ENCODE data around the gene CTAGE9. TPM values are rescaled to one million over a fixed set of nuclear protein-coding genes. Genes with fewer than 3 reads are reported as not detected.

The CTAGE9 gene
- total RNA-seq, 1 donor from 2014 or later, result not detected

DNA sequence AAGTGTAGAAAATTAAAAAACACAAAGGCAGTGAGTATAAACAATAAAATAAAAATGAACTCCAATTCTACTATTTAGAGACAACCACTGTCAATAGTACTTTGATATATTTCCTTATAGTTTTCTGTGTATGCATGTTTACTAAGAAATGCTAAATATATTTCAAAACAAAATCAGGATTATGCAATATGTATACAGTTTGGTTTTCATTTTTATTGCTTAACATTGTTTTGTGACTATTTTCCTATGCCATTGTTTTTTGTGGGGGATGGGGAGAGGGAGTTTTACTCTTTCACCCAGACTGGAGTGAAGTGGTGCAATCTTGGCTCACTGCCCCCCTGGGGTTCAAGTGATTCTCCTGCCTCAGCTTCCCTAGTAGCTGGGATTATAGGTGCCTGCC is 29.2 kb downstream of the CTAGE9 start:
- Histone ChIP-seq H3K36me3 (ENCODE audit: control insufficient read depth in 3 of 3, insufficient read depth in 3 of 3, low read length in 3 of 3) (no peaks in the 10 kb centered on the region), H3K4me1 (ENCODE audit: control insufficient read depth in 3 of 3, insufficient read depth in 3 of 3, low read length in 3 of 3) (no peaks in the 10 kb centered on the region), H3K9me3 (ENCODE audit: control insufficient read depth in 3 of 3, low read length in 3 of 3) (no peaks in the 10 kb centered on the region), H3K27me3 (ENCODE audit: control insufficient read depth in 3 of 3, insufficient read depth in 3 of 3, low read length in 3 of 3) (no peaks in the 10 kb centered on the region), H3K4me3 (ENCODE audit: low read length in 3 of 3) (no peak overlapping the region), H3K27ac (ENCODE audit: low read depth, low read length) (no peak overlapping the region), H3K9ac (ENCODE audit: low read depth in 1 of 3, low read length in 3 of 3) (no peak overlapping the region)

DNA sequence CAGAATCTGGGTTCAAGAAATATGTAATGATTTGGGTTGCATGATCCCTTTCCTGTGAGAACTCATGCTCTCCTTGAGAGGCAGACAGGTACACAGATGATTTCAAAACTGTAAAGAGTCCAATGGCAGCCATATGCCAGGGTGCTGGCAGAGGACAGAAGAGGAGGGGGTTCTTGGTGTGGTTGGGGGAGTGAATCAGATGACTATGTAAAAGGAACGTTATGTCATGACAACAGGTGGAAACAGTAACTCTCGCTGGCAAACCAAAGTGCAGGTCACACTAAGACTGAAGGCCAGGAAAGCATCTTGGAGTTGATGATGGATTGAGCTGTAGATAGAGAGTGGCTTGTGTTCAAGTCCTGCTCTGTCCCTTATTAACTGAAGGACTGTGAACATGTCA is 29.9 kb downstream of the CTAGE9 start:
- H3K9ac ChIP-seq (ENCODE audit: low read depth in 1 of 3, low read length in 3 of 3), result no peak overlapping the region
- H3K36me3 ChIP-seq (ENCODE audit: control insufficient read depth in 3 of 3, insufficient read depth in 3 of 3, low read length in 3 of 3), result no peaks in the 10 kb centered on the region
- H3K27ac ChIP-seq (ENCODE audit: low read depth, low read length), result no peak overlapping the region
- H3K4me3 ChIP-seq (ENCODE audit: low read length in 3 of 3), result no peak overlapping the region
- H3K27me3 ChIP-seq (ENCODE audit: control insufficient read depth in 3 of 3, insufficient read depth in 3 of 3, low read length in 3 of 3), result no peaks in the 10 kb centered on the region
- no peaks in the 10 kb centered on the region for H3K4me1 ChIP-seq (ENCODE audit: control insufficient read depth in 3 of 3, insufficient read depth in 3 of 3, low read length in 3 of 3)
- H3K9me3 ChIP-seq (ENCODE audit: control insufficient read depth in 3 of 3, low read length in 3 of 3), result no peaks in the 10 kb centered on the region

- Histone ChIP-seq H3K36me3 (ENCODE audit: control insufficient read depth in 3 of 3, insufficient read depth in 3 of 3, low read length in 3 of 3) (no peaks in the 10 kb centered on the region), H3K9ac (ENCODE audit: low read depth in 1 of 3, low read length in 3 of 3) (no peak overlapping the region), H3K9me3 (ENCODE audit: control insufficient read depth in 3 of 3, low read length in 3 of 3) (no peaks in the 10 kb centered on the region), H3K27ac (ENCODE audit: low read depth, low read length) (no peak overlapping the region), H3K27me3 (ENCODE audit: control insufficient read depth in 3 of 3, insufficient read depth in 3 of 3, low read length in 3 of 3) (no peaks in the 10 kb centered on the region), H3K4me3 (ENCODE audit: low read length in 3 of 3) (no peak overlapping the region), H3K4me1 (ENCODE audit: control insufficient read depth in 3 of 3, insufficient read depth in 3 of 3, low read length in 3 of 3) (no peaks in the 10 kb centered on the region)
Measured at GRCh38 chr6:131678442-131678841, 32.4 kb downstream of the CTAGE9 start.

DNA sequence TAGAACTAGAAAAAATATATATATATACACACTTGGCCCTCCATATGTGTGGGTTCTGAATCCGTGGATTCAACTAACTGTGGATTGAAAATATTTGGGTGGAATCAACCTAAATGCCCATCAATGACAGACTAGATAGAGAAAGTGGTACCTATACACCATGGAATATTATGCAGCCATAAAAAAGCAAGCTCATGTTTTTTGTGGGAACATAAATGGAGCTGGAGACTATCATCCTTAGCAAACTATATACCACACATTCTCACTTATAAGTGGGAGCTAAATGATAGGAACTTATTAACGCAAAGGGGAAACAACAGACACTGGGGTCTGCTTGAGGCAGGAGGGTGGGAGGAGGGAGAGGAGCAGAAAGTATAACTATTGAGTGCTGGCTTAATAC is 37.6 kb downstream of the CTAGE9 start:
- H3K9me3 ChIP-seq (ENCODE audit: control insufficient read depth in 3 of 3, low read length in 3 of 3), result no peaks in the 10 kb centered on the region
- no peaks in the 10 kb centered on the region for H3K4me1 ChIP-seq (ENCODE audit: control insufficient read depth in 3 of 3, insufficient read depth in 3 of 3, low read length in 3 of 3)
- no peak overlapping the region for H3K9ac ChIP-seq (ENCODE audit: low read depth in 1 of 3, low read length in 3 of 3)
- H3K36me3 ChIP-seq (ENCODE audit: control insufficient read depth in 3 of 3, insufficient read depth in 3 of 3, low read length in 3 of 3), result no peaks in the 10 kb centered on the region
- H3K27me3 ChIP-seq (ENCODE audit: control insufficient read depth in 3 of 3, insufficient read depth in 3 of 3, low read length in 3 of 3), result no peaks in the 10 kb centered on the region
- no peak overlapping the region for H3K4me3 ChIP-seq (ENCODE audit: low read length in 3 of 3)
- no peak overlapping the region for H3K27ac ChIP-seq (ENCODE audit: low read depth, low read length)

DNA sequence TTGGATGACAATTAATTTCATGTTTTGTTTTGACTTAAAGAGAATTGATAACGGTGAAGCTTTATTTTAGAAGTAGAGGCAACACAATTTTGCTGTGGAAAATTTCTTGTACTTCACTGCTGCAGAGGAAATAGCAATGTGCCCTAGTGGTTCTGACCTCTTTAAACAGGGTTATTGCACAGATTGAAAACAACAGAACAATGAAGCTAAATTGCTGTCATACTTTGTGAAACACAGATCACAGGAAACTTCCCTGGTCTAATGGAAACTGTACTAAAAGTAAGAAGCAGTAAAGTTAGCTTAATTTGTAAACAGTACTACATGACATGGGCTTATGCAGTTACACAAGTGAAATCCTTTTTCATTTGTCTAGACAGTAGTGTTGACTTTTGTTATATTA is 40.9 kb downstream of the CTAGE9 start:
- Histone ChIP-seq H3K4me1 (ENCODE audit: control insufficient read depth in 3 of 3, insufficient read depth in 3 of 3, low read length in 3 of 3) (no peaks in the 10 kb centered on the region), H3K9me3 (ENCODE audit: control insufficient read depth in 3 of 3, low read length in 3 of 3) (no peaks in the 10 kb centered on the region), H3K9ac (ENCODE audit: low read depth in 1 of 3, low read length in 3 of 3) (no peak overlapping the region), H3K36me3 (ENCODE audit: control insufficient read depth in 3 of 3, insufficient read depth in 3 of 3, low read length in 3 of 3) (no peaks in the 10 kb centered on the region), H3K27me3 (ENCODE audit: control insufficient read depth in 3 of 3, insufficient read depth in 3 of 3, low read length in 3 of 3) (no peaks in the 10 kb centered on the region), H3K4me3 (ENCODE audit: low read length in 3 of 3) (no peak overlapping the region), H3K27ac (ENCODE audit: low read depth, low read length) (no peak overlapping the region)

DNA sequence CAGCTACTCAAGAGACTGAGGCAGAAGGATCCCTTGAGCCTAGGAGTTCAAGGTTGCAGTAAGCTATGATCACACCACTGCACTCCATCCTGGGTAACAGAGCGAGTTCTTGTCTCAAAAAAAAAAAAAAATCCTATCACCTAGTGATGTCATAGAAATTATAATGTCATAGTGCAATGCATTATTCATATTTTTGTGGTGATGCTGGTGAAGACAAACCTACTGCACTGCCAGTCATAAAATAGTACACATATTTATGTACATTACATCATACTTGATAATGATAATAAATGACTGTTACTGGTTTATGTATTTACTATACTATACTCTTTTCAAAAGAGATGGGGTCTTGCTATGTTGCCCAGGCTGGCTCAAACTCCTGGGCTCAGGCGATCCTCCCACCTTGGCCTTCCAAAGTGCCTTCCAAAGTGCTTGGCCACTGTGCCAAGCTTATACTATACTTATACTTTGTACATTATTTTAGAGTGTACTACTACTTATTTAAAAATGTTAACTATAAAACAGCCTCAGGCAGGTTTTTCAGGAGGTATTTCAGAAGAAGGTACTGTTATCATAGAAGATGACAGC is 47.1 kb downstream of the CTAGE9 start:
- Histone ChIP-seq H3K27ac (ENCODE audit: low read depth, low read length) (no peak overlapping the region), H3K9me3 (ENCODE audit: control insufficient read depth in 3 of 3, low read length in 3 of 3) (peaks cover 0 to 2% (median 0%) of the 10 kb centered on the region in 3 donors), H3K4me1 (ENCODE audit: control insufficient read depth in 3 of 3, insufficient read depth in 3 of 3, low read length in 3 of 3) (no peaks in the 10 kb centered on the region), H3K36me3 (ENCODE audit: control insufficient read depth in 3 of 3, insufficient read depth in 3 of 3, low read length in 3 of 3) (no peaks in the 10 kb centered on the region), H3K27me3 (ENCODE audit: control insufficient read depth in 3 of 3, insufficient read depth in 3 of 3, low read length in 3 of 3) (no peaks in the 10 kb centered on the region), H3K4me3 (ENCODE audit: low read length in 3 of 3) (no peak overlapping the region), H3K9ac (ENCODE audit: low read depth in 1 of 3, low read length in 3 of 3) (no peak overlapping the region)

DNA sequence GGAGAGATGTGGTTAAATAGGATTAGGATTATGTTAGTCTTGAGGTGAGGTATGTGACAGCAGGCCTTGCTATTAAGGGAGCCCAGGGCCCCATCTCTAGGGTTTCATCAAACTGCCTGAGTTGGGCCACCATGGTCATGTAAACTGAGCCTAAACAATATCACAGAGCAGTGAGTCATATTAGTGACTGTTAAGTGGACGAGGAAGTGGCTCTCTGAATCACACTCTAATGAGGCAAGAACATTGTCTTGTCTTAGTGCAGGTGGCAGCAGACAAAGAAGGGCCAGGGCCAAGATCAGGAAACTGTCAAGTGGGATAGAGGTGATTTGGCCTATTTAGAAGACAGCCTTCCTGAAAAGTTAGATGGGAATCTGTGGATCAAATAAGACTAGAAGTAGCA is 50.6 kb downstream of the CTAGE9 start:
- Histone ChIP-seq H3K27ac (ENCODE audit: low read depth, low read length) (no peak overlapping the region), H3K4me3 (ENCODE audit: low read length in 3 of 3) (no peak overlapping the region), H3K36me3 (ENCODE audit: control insufficient read depth in 3 of 3, insufficient read depth in 3 of 3, low read length in 3 of 3) (no peaks in the 10 kb centered on the region), H3K9me3 (ENCODE audit: control insufficient read depth in 3 of 3, low read length in 3 of 3) (peaks cover 0 to 2% (median 0%) of the 10 kb centered on the region in 3 donors), H3K27me3 (ENCODE audit: control insufficient read depth in 3 of 3, insufficient read depth in 3 of 3, low read length in 3 of 3) (no peaks in the 10 kb centered on the region), H3K9ac (ENCODE audit: low read depth in 1 of 3, low read length in 3 of 3) (no peak overlapping the region), H3K4me1 (ENCODE audit: control insufficient read depth in 3 of 3, insufficient read depth in 3 of 3, low read length in 3 of 3) (no peaks in the 10 kb centered on the region)

Other genes with a start within 250 kb of the CTAGE9 start
- gene ARG1, start 137.8 kb downstream of the CTAGE9 start, total RNA-seq, result 1.0 TPM
- gene MED23, start 82.8 kb downstream of the CTAGE9 start, total RNA-seq, result 35.0 TPM
- gene ENPP3, start 73.7 kb downstream of the CTAGE9 start, total RNA-seq, result 1.0 TPM
- under 0.01 TPM for gene OR2A4, start 9.6 kb downstream of the CTAGE9 start, total RNA-seq
- gene ENPP1, start 97.0 kb upstream of the CTAGE9 start, total RNA-seq, result 17.7 TPM
- 29.7 TPM for gene CCN2, start 240.4 kb upstream of the CTAGE9 start, total RNA-seq

Data from skeletal muscle tissue (tissue), 4 donors.